Astrocyte of the spinal cord (primary cell): Measurements from ENCODE around the gene CCM2L.

ENCODE experiments used
- DNase-seq: peaks from one replicate; pipeline ENCODE4 v3.0.0; 2011; ENCODE audit warnings: low read depth, low spot score
- H3K4me3 ChIP-seq: 2 replicates; pipeline ENCODE4 v1.5.1; 2011; ENCODE audit warnings: low read depth, mild to moderate bottlenecking, low read length, moderate library complexity
- CTCF ChIP-seq: IDR thresholded peaks from 2 replicates; pipeline ENCODE4 v1.5.1; 2012; ENCODE audit warnings: low read depth, mild to moderate bottlenecking, low read length, inconsistent platforms
- in situ Hi-C: cut with HindIII; loops from 2 replicates; pipeline ENCODE4 v1.10.0; 2017; ENCODE audit warnings: low sequenced_read_pairs

The CCM2L gene

GRCh38 chr20:32079655-32080109 is 69.4 kb downstream of the CCM2L start:
- no peak for TF ChIP-seq CTCF
- in situ Hi-C loops: no loop called here
- no peak for DNase-seq
- H3K4me3 ChIP-seq: no peak overlapping the region

- TF ChIP-seq CTCF: no peak
- DNase-seq: no peak
- no peak overlapping the region for H3K4me3 ChIP-seq
- in situ Hi-C loops: no loop called here
These were observed 70.5 kb downstream of the CCM2L start for GRCh38 chr20:32080783-32081182.
